ENCODE measurements around the gene NHS.
A peak's percentile ranks its signal among the peaks of the same experiment; 100 is the strongest.

Gene NHS

DNA sequence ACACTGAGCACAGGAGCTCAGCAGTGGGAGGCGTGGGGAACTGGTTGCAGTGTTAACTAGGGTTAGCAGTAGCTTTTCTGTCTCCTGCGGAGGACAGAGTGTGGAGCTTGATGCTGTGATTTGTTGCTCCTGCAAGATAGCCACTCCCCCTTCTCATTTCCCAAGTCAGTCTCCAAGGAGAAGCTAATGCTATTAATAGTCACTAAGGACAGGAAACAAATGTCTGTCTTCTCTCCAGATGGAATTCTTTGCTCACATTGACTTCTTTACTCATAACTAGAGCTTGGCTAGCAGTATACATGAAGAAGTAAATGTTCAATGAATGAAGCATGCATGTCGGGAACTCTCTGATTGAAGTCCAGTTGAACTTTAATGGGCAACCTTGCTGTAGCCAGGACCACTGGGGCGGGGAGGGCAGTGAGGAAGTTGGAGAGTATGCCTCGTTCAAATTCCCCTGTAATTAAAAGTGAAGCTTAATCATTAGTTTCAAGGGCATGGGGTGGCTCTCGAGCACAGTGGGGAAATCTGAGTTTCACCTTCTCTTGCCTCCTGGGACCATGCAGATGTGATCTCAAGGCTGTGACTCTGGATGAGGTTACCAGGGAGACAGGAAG lies 205.6 kb downstream of the NHS start:
- Histone ChIP-seq H2AFZ (ENCODE audit: low read depth, low read length) (no peak overlapping the region), H2BK12ac (ENCODE audit: low read length in 2 of 2) (no peak overlapping the region), H3K18ac (ENCODE audit: low read depth in 1 of 2, low read length in 2 of 2) (no peak overlapping the region), H3K4me3 (ENCODE audit: insufficient read depth in 1 of 2, low read depth in 1 of 2, low read length in 2 of 2) (no peak overlapping the region), H3K23ac (ENCODE audit: low read length in 2 of 2) (no peak overlapping the region), H3K9me3 (ENCODE audit: control insufficient read depth, low read length) (no peaks in the 10 kb centered on the region), H3K36me3 (ENCODE audit: control insufficient read depth in 1 of 2, insufficient read depth in 2 of 2, low read depth in 1 of 2, low read length in 2 of 2) (no peaks in the 10 kb centered on the region), H2AK5ac (ENCODE audit: low read length, severe bottlenecking) (no peak overlapping the region), H3K4me2 (ENCODE audit: low read length, poor library complexity, severe bottlenecking) (peak overlapping the region; percentile 28), H4K8ac (ENCODE audit: low read length) (no peak overlapping the region), H3K27ac (ENCODE audit: low read length, poor library complexity, severe bottlenecking) (peak overlapping the region; percentile 90), H3K9ac (ENCODE audit: low read length) (peak overlapping the region; percentile 40), H3K4ac (ENCODE audit: low read depth in 1 of 2, low read length in 2 of 2) (no peak overlapping the region), H4K91ac (ENCODE audit: low read length) (no peak overlapping the region), H3K4me1 (ENCODE audit: control insufficient read depth, insufficient read depth, low read depth, low read length) (peaks cover 15% of the 10 kb centered on the region), H3K27me3 (ENCODE audit: control insufficient read depth in 1 of 2, insufficient read depth in 1 of 2, low read length in 2 of 2) (peaks cover 0 to 3% of the 10 kb centered on the region in 2 experiments), H2BK15ac (ENCODE audit: low read depth, poor library complexity, severe bottlenecking) (no peak overlapping the region), H2BK5ac (ENCODE audit: low read depth, low read length, poor library complexity, severe bottlenecking) (no peak overlapping the region), H2BK120ac (ENCODE audit: low read depth, low read length) (no peak overlapping the region), H3K79me1 (replicated peaks; ENCODE audit: low read length, poor library complexity, severe bottlenecking) (peaks cover 7% of the 10 kb centered on the region), H3K14ac (ENCODE audit: low read length in 2 of 2) (no peak overlapping the region)
- 45% methylated on average over 5 of the region's 6 CpGs for WGBS
- peak; percentile 61 for DNase-seq

DNA sequence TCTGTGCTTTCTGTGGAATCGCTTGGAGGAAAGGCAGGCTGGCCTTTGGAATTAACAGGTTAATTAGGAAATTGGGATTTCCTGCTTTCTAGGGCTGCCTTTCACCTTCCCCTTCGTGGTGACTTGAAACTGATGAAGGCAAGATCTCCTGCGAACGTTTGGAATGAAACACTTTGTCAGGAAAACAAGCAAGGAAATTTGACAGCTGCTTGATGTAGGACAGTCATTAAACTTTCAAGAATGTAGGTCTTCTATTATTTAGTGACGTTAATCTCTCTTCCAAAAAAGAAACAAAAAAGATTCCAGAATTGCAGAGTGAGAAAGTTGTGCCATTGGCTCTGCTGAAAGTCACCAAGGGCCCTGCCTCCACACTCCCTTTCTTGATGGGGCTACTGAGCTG lies 206.6 kb downstream of the NHS start:
- no peak overlapping the region for H4K91ac ChIP-seq (ENCODE audit: low read length)
- H3K23ac ChIP-seq (ENCODE audit: low read length in 2 of 2) = no peak overlapping the region
- DNase-seq = no peak
- H3K4ac ChIP-seq (ENCODE audit: low read depth in 1 of 2, low read length in 2 of 2) = no peak overlapping the region
- H3K4me1 ChIP-seq (ENCODE audit: control insufficient read depth, insufficient read depth, low read depth, low read length) = peaks cover 15% of the 10 kb centered on the region
- no peak overlapping the region for H2BK15ac ChIP-seq (ENCODE audit: low read depth, poor library complexity, severe bottlenecking)
- no peak overlapping the region for H3K4me2 ChIP-seq (ENCODE audit: low read length, poor library complexity, severe bottlenecking)
- no peak overlapping the region for H4K8ac ChIP-seq (ENCODE audit: low read length)
- H3K36me3 ChIP-seq (ENCODE audit: control insufficient read depth in 1 of 2, insufficient read depth in 2 of 2, low read depth in 1 of 2, low read length in 2 of 2) = no peaks in the 10 kb centered on the region
- peak overlapping the region; percentile 90 for H3K27ac ChIP-seq (ENCODE audit: low read length, poor library complexity, severe bottlenecking)
- no peak overlapping the region for H3K14ac ChIP-seq (ENCODE audit: low read length in 2 of 2)
- peaks cover 0 to 3% of the 10 kb centered on the region in 2 experiments for H3K27me3 ChIP-seq (ENCODE audit: control insufficient read depth in 1 of 2, insufficient read depth in 1 of 2, low read length in 2 of 2)
- WGBS = 49% methylated on average over 4 of the region's 5 CpGs
- H3K4me3 ChIP-seq (ENCODE audit: insufficient read depth in 1 of 2, low read depth in 1 of 2, low read length in 2 of 2) = no peak overlapping the region
- no peak overlapping the region for H2BK120ac ChIP-seq (ENCODE audit: low read depth, low read length)
- H3K79me1 ChIP-seq (replicated peaks; ENCODE audit: low read length, poor library complexity, severe bottlenecking) = peaks cover 6% of the 10 kb centered on the region
- H3K18ac ChIP-seq (ENCODE audit: low read depth in 1 of 2, low read length in 2 of 2) = no peak overlapping the region
- no peak overlapping the region for H2BK12ac ChIP-seq (ENCODE audit: low read length in 2 of 2)
- H3K9ac ChIP-seq (ENCODE audit: low read length) = no peak overlapping the region
- H2BK5ac ChIP-seq (ENCODE audit: low read depth, low read length, poor library complexity, severe bottlenecking) = no peak overlapping the region
- no peaks in the 10 kb centered on the region for H3K9me3 ChIP-seq (ENCODE audit: control insufficient read depth, low read length)
- no peak overlapping the region for H2AK5ac ChIP-seq (ENCODE audit: low read length, severe bottlenecking)
- H2AFZ ChIP-seq (ENCODE audit: low read depth, low read length) = no peak overlapping the region

DNA sequence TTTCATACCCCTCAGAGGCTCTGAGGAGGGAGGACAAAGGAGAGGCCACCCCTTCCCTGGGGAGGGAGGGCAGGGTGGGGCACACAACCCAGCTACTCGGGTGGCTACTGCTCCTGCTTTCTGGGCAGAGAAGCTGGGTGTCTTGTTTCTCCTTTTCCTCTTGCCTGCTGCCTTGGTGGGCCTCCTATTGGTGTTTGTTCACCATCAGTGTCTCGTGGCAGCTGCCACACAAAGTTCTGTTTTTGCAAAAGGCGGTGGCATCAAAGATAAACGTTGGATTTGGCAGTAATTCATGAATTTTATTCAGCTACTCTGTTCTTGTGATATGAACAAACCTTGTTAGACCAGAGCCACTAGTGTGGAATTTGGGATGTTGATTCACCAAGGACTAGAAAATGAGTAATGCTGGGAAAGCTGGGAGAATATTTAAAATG lies 209.3 kb downstream of the NHS start:
- Histone ChIP-seq H2BK120ac (ENCODE audit: low read depth, low read length) (no peak overlapping the region), H4K91ac (ENCODE audit: low read length) (no peak overlapping the region), H3K27me3 (ENCODE audit: control insufficient read depth in 1 of 2, insufficient read depth in 1 of 2, low read length in 2 of 2) (no peaks in the 10 kb centered on the region), H3K18ac (ENCODE audit: low read depth in 1 of 2, low read length in 2 of 2) (no peak overlapping the region), H2BK12ac (ENCODE audit: low read length in 2 of 2) (no peak overlapping the region), H3K4me1 (ENCODE audit: control insufficient read depth, insufficient read depth, low read depth, low read length) (peaks cover 14% of the 10 kb centered on the region), H3K27ac (ENCODE audit: low read length, poor library complexity, severe bottlenecking) (peak overlapping the region; percentile 62), H3K23ac (ENCODE audit: low read length in 2 of 2) (no peak overlapping the region), H3K79me1 (replicated peaks; ENCODE audit: low read length, poor library complexity, severe bottlenecking) (peaks cover 8% of the 10 kb centered on the region), H3K4me2 (ENCODE audit: low read length, poor library complexity, severe bottlenecking) (no peak overlapping the region), H2AFZ (ENCODE audit: low read depth, low read length) (no peak overlapping the region), H3K4ac (ENCODE audit: low read depth in 1 of 2, low read length in 2 of 2) (no peak overlapping the region), H2BK15ac (ENCODE audit: low read depth, poor library complexity, severe bottlenecking) (no peak overlapping the region), H3K9me3 (ENCODE audit: control insufficient read depth, low read length) (no peaks in the 10 kb centered on the region), H2AK5ac (ENCODE audit: low read length, severe bottlenecking) (no peak overlapping the region), H3K4me3 (ENCODE audit: insufficient read depth in 1 of 2, low read depth in 1 of 2, low read length in 2 of 2) (no peak overlapping the region), H3K36me3 (ENCODE audit: control insufficient read depth in 1 of 2, insufficient read depth in 2 of 2, low read depth in 1 of 2, low read length in 2 of 2) (no peaks in the 10 kb centered on the region), H4K8ac (ENCODE audit: low read length) (no peak overlapping the region), H2BK5ac (ENCODE audit: low read depth, low read length, poor library complexity, severe bottlenecking) (no peak overlapping the region), H3K14ac (ENCODE audit: low read length in 2 of 2) (no peak overlapping the region), H3K9ac (ENCODE audit: low read length) (no peak overlapping the region)
- DNase-seq = no peak
- WGBS = 47% methylated on average over 4 of the region's 4 CpGs

DNA sequence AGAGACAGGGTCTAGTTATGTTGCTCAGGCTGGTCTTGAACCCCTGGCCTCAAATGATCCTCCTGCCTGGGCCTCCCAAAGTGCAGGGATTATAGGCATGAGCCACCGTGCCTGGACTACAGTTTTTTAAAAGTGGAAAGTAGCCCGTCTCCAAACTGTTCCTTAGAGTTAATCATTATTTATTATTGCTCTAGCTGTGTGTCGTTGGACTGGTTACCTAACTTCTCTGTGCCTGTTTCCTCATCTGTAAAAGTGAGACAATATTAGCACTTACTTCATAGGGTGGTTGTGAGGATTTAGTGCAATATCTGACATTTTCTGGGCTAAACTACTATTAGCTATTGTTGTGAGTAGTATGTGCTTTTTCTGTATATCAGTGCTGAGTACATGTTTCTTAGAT lies 210.0 kb downstream of the NHS start:
- WGBS = no CpG with 5 or more reads among the region's 3 CpGs
- H3K9ac ChIP-seq (ENCODE audit: low read length) = no peak overlapping the region
- no peak overlapping the region for H3K4ac ChIP-seq (ENCODE audit: low read depth in 1 of 2, low read length in 2 of 2)

More for the DNA sequence above, 210.0 kb downstream of the NHS start:
- Histone ChIP-seq H2BK120ac (ENCODE audit: low read depth, low read length) (no peak overlapping the region), H3K36me3 (ENCODE audit: control insufficient read depth in 1 of 2, insufficient read depth in 2 of 2, low read depth in 1 of 2, low read length in 2 of 2) (no peaks in the 10 kb centered on the region), H2BK15ac (ENCODE audit: low read depth, poor library complexity, severe bottlenecking) (no peak overlapping the region), H4K8ac (ENCODE audit: low read length) (no peak overlapping the region), H3K27me3 (ENCODE audit: control insufficient read depth in 1 of 2, insufficient read depth in 1 of 2, low read length in 2 of 2) (no peaks in the 10 kb centered on the region), H4K91ac (ENCODE audit: low read length) (no peak overlapping the region), H2AK5ac (ENCODE audit: low read length, severe bottlenecking) (no peak overlapping the region), H3K4me3 (ENCODE audit: insufficient read depth in 1 of 2, low read depth in 1 of 2, low read length in 2 of 2) (no peak overlapping the region), H3K27ac (ENCODE audit: low read length, poor library complexity, severe bottlenecking) (no peak overlapping the region), H2AFZ (ENCODE audit: low read depth, low read length) (no peak overlapping the region), H3K4me2 (ENCODE audit: low read length, poor library complexity, severe bottlenecking) (no peak overlapping the region), H3K79me1 (replicated peaks; ENCODE audit: low read length, poor library complexity, severe bottlenecking) (peaks cover 5% of the 10 kb centered on the region), H3K14ac (ENCODE audit: low read length in 2 of 2) (no peak overlapping the region), H2BK12ac (ENCODE audit: low read length in 2 of 2) (no peak overlapping the region), H3K4me1 (ENCODE audit: control insufficient read depth, insufficient read depth, low read depth, low read length) (peaks cover 12% of the 10 kb centered on the region), H3K9me3 (ENCODE audit: control insufficient read depth, low read length) (no peaks in the 10 kb centered on the region), H2BK5ac (ENCODE audit: low read depth, low read length, poor library complexity, severe bottlenecking) (no peak overlapping the region), H3K23ac (ENCODE audit: low read length in 2 of 2) (no peak overlapping the region), H3K18ac (ENCODE audit: low read depth in 1 of 2, low read length in 2 of 2) (no peak overlapping the region)
- DNase-seq = no peak

All from mesenchymal stem cell (in vitro differentiated cells and primary cell).